Gastroesophageal sphincter (tissue), 3 donors: ENCODE results near the gene TLE7.

Experiments
- CTCF ChIP-seq, 4 experiments: fragments of 200-600 bp in 2 of 4; fragments of 450-650 bp in 2 of 4; sonication (generic) in 1 of 4; IDR thresholded peaks; one replicate each; pipeline ENCODE4 v1.5.1; 2017 to 2019; ENCODE audit warnings: antibody characterized with exemption in 4 of 4, mild to moderate bottlenecking in 2 of 4, moderate library complexity in 2 of 4
- POLR2A ChIP-seq, 2 donors: fragments of 450-650 bp; IDR thresholded peaks; one replicate each; pipeline ENCODE4 v1.6.1; 2017; ENCODE audit warnings: antibody characterized with exemption in 2 of 2, mild to moderate bottlenecking in 2 of 2, moderate library complexity in 1 of 2

GRCh38 chr16:71456801-71457200 lies 14.9 kb upstream of the TLE7 start:
- TF ChIP-seq CTCF (IDR thresholded peaks at IDR 0.05) (no peak), POLR2A (IDR thresholded peaks at IDR 0.05) (no peak)
